Measurements from ENCODE around the gene VCPKMT.

The VCPKMT gene

DNA sequence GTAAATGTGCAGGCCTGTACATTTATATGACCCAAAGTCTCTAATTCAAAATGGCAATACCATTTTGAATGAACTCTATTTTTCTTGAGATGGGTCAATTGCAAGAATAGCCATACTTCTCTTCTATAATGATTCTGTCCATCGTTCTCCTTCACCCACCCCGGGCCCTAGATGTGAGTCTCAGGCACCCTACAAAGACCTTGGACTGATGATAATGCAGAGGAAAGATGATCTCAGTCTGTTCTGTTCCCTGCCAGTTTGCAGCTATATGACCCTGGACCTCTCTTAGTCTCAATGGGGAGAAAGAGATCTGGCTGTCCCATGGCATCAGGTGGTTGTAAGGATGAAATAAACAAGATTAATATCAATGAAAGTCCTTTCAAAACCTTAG lies 30.1 kb downstream of the VCPKMT start:
- Histone ChIP-seq H3K4me3 (ENCODE audit: low read length) (no peak overlapping the region), H3K79me2 (ENCODE audit: control insufficient read depth, insufficient read depth, low read length) (no peaks in the 10 kb centered on the region), H3K18ac (ENCODE audit: low read length) (no peak overlapping the region), H3K9ac (ENCODE audit: low read length) (no peak overlapping the region), H2BK5ac (ENCODE audit: low read length) (no peak overlapping the region), H3K23ac (ENCODE audit: low read length) (no peak overlapping the region), H3K4me1 (ENCODE audit: control insufficient read depth, low read depth, low read length) (no peaks in the 10 kb centered on the region), H2BK120ac (ENCODE audit: low read depth, low read length) (no peak overlapping the region), H3K27ac (ENCODE audit: low read depth, low read length) (no peak overlapping the region), H4K8ac (ENCODE audit: low read depth, low read length) (no peak overlapping the region), H2BK15ac (replicated peaks; ENCODE audit: low read depth) (no peak overlapping the region), H3K56ac (ENCODE audit: low read length) (no peak overlapping the region), H2AK5ac (ENCODE audit: low read length) (no peak overlapping the region), H4K5ac (ENCODE audit: low read length) (no peak overlapping the region), H3K36me3 (ENCODE audit: control insufficient read depth, insufficient read depth, low read length) (no peaks in the 10 kb centered on the region), H3K79me1 (ENCODE audit: low read length) (no peaks in the 10 kb centered on the region), H3K4me2 (ENCODE audit: low read length) (no peak overlapping the region), H3K4ac (ENCODE audit: low read depth, low read length) (no peak overlapping the region), H3K27me3 (ENCODE audit: insufficient read depth, low read length, poor library complexity) (no peaks in the 10 kb centered on the region)
- WGBS (ENCODE audit: extremely low coverage, insufficient coverage, low lambda C conversion rate), result no CpG with 5 or more reads among the region's 2 CpGs
- DNase-seq, result no peak

DNA sequence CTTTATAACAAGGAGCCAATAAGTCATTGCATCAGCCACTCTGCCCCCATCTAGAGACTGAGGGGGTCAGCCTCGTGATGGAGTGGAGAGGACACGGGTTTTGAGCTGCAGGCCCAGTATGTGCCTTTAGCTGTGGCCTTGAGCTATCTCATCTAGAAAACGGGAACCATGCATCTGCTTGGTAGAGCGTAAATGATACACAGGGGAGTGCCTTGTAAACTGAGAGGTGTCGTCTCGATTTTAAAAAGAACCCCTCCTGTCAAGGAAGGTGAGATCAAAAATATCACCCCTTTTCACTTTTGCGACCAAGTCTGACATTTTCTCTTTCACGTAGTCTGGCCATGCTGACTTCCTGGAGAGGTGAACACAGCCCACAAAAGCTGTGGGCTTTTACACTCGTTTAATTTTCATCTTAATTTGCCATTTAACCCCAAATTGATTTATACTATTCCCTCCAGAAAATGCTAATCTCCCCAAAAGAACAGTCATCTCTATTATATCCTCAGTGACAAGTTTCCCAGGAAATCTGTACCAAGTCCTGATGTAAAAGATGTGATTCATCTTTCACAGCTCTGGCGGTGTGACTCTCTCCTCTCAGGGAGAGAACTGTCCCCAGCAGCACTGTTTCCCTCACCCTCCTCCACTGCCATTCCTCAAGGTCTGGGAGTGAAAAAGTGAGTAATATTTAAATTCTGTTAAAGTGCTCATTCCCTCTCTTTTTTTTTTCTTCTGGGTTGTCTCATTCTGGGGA lies 30.6 kb downstream of the VCPKMT start:
- H4K8ac ChIP-seq (ENCODE audit: low read depth, low read length), result no peak overlapping the region
- H3K79me1 ChIP-seq (ENCODE audit: low read length), result no peaks in the 10 kb centered on the region
- H3K18ac ChIP-seq (ENCODE audit: low read length), result no peak overlapping the region
- no peaks in the 10 kb centered on the region for H3K36me3 ChIP-seq (ENCODE audit: control insufficient read depth, insufficient read depth, low read length)
- H3K4me2 ChIP-seq (ENCODE audit: low read length), result no peak overlapping the region
- H3K23ac ChIP-seq (ENCODE audit: low read length), result no peak overlapping the region
- H2BK15ac ChIP-seq (replicated peaks; ENCODE audit: low read depth), result no peak overlapping the region
- H3K27ac ChIP-seq (ENCODE audit: low read depth, low read length), result no peak overlapping the region
- H3K4ac ChIP-seq (ENCODE audit: low read depth, low read length), result no peak overlapping the region
- DNase-seq, result peak; percentile 31
- WGBS (ENCODE audit: extremely low coverage, insufficient coverage, low lambda C conversion rate), result no CpG with 5 or more reads among the region's 10 CpGs
- no peak overlapping the region for H3K56ac ChIP-seq (ENCODE audit: low read length)
- H3K27me3 ChIP-seq (ENCODE audit: insufficient read depth, low read length, poor library complexity), result no peaks in the 10 kb centered on the region
- H3K79me2 ChIP-seq (ENCODE audit: control insufficient read depth, insufficient read depth, low read length), result no peaks in the 10 kb centered on the region
- H2AK5ac ChIP-seq (ENCODE audit: low read length), result no peak overlapping the region
- no peak overlapping the region for H2BK5ac ChIP-seq (ENCODE audit: low read length)
- no peak overlapping the region for H3K4me3 ChIP-seq (ENCODE audit: low read length)
- no peak overlapping the region for H3K9ac ChIP-seq (ENCODE audit: low read length)
- H3K4me1 ChIP-seq (ENCODE audit: control insufficient read depth, low read depth, low read length), result no peaks in the 10 kb centered on the region
- no peak overlapping the region for H4K5ac ChIP-seq (ENCODE audit: low read length)
- no peak overlapping the region for H2BK120ac ChIP-seq (ENCODE audit: low read depth, low read length)

DNA sequence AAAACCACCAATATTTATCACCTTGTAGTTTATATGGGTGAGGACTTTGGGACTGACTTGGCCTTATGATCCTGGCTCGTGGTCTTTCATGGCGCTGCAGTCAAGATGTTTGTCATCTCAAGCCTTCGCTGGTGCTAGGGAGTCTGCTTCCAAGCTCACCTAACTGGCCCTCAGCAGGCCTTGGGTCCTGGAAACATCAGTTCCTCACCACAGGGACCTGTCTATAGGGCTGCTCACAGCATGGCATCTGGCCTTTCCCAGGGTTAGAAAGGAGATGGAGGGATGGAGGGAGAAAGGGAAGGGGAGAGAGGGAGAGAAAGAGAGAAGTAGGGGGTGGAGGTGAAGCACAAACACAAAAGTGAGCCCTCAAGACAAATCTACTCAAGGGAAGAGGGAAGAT lies 31.7 kb downstream of the VCPKMT start:
- Histone ChIP-seq H3K79me2 (ENCODE audit: control insufficient read depth, insufficient read depth, low read length) (no peaks in the 10 kb centered on the region), H3K4me3 (ENCODE audit: low read length) (no peak overlapping the region), H2BK5ac (ENCODE audit: low read length) (no peak overlapping the region), H3K27ac (ENCODE audit: low read depth, low read length) (no peak overlapping the region), H3K4me1 (ENCODE audit: control insufficient read depth, low read depth, low read length) (no peaks in the 10 kb centered on the region), H3K4me2 (ENCODE audit: low read length) (no peak overlapping the region), H4K8ac (ENCODE audit: low read depth, low read length) (no peak overlapping the region), H2AK5ac (ENCODE audit: low read length) (no peak overlapping the region), H3K23ac (ENCODE audit: low read length) (no peak overlapping the region), H2BK15ac (replicated peaks; ENCODE audit: low read depth) (no peak overlapping the region), H3K27me3 (ENCODE audit: insufficient read depth, low read length, poor library complexity) (no peaks in the 10 kb centered on the region), H3K9ac (ENCODE audit: low read length) (no peak overlapping the region), H3K79me1 (ENCODE audit: low read length) (no peaks in the 10 kb centered on the region), H3K4ac (ENCODE audit: low read depth, low read length) (no peak overlapping the region), H2BK120ac (ENCODE audit: low read depth, low read length) (no peak overlapping the region), H3K36me3 (ENCODE audit: control insufficient read depth, insufficient read depth, low read length) (no peaks in the 10 kb centered on the region), H3K56ac (ENCODE audit: low read length) (no peak overlapping the region), H3K18ac (ENCODE audit: low read length) (no peak overlapping the region), H4K5ac (ENCODE audit: low read length) (no peak overlapping the region)
- WGBS (ENCODE audit: extremely low coverage, insufficient coverage, low lambda C conversion rate), result no CpG with 5 or more reads among the region's 3 CpGs
- no peak for DNase-seq

DNA sequence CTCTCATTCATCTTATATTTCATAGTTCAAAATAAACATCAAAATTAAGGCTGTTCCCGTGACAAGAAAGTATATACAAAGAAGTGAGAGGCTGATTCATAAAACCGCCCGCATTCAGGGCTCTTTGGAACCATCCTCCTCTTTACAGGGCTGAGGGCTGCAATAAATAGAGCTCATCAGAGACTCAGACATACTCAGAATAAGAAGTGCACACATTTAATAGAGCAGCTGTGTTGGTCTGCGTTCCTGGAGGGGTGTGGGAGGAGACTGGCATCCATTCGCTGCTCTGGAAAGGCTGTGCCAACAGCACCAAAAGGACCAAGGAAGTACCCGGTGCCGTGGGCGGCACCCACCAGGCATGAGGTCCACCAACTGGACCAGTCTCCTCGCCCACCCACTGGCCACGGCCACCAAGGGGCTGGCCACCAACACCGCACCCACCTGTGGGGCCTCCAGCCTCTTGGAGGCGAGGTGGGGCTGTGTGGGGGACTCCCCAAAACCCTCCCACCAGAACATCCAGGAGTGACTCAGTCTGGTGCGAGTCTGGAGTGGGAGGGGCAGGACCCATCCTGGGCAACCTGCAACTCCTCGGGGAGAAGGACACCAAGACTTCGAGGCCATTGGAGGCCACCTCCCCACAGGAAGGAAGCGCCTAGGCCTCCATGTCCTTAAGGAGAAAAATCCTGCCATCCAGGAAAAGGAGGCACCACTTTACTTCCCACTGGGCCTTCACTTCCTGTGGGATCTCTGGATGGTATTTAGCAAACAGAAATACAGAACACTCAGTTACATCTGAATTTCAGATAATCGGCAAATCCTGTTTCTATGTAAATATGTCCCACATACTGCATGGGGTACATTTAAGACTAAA lies 32.7 kb downstream of the VCPKMT start:
- Histone ChIP-seq H3K27ac (ENCODE audit: low read depth, low read length) (no peak overlapping the region), H3K4me2 (ENCODE audit: low read length) (no peak overlapping the region), H2BK15ac (replicated peaks; ENCODE audit: low read depth) (no peak overlapping the region), H4K8ac (ENCODE audit: low read depth, low read length) (no peak overlapping the region), H3K27me3 (ENCODE audit: insufficient read depth, low read length, poor library complexity) (no peaks in the 10 kb centered on the region), H3K18ac (ENCODE audit: low read length) (no peak overlapping the region), H2BK5ac (ENCODE audit: low read length) (no peak overlapping the region), H3K36me3 (ENCODE audit: control insufficient read depth, insufficient read depth, low read length) (no peaks in the 10 kb centered on the region), H4K5ac (ENCODE audit: low read length) (no peak overlapping the region), H3K23ac (ENCODE audit: low read length) (no peak overlapping the region), H3K4me1 (ENCODE audit: control insufficient read depth, low read depth, low read length) (no peaks in the 10 kb centered on the region), H3K4ac (ENCODE audit: low read depth, low read length) (no peak overlapping the region), H3K4me3 (ENCODE audit: low read length) (no peak overlapping the region), H2AK5ac (ENCODE audit: low read length) (no peak overlapping the region), H3K9ac (ENCODE audit: low read length) (no peak overlapping the region), H2BK120ac (ENCODE audit: low read depth, low read length) (no peak overlapping the region), H3K79me2 (ENCODE audit: control insufficient read depth, insufficient read depth, low read length) (no peaks in the 10 kb centered on the region), H3K79me1 (ENCODE audit: low read length) (no peaks in the 10 kb centered on the region), H3K56ac (ENCODE audit: low read length) (no peak overlapping the region)
- DNase-seq, result no peak
- 100% methylated on average over 1 of the region's 17 CpGs for WGBS (ENCODE audit: extremely low coverage, insufficient coverage, low lambda C conversion rate)

DNA sequence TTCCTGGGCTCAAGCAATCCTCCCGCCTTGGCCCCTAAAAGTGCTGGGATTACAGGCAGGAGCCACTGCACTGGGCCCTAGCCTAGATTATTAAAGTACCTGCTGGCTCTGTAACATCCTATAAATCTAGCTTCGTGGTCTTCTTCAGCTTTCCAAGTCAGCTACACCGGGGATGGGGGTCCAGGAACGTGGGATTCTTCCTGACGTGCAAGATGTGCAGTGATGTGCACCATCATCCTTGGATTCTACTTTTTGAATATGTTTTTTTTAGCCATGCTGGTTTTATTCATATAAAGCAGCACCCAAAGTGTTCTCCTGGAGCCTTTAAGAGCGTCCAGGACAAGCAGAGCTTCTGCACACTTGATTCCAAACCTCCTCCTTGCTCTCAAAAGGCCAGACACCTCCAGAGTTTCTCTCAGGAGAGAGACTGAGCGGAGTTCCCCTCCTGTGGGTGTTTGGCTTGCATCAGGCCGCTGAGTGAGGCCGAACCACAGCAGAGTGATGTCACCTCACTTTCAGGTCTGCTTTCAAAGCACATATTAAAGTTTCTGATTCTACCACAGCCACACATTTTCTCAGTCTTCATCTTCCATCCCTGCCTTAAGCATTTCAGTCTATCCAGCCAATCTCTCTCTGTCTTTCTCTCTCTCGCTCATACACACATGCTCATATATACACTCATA lies 33.4 kb downstream of the VCPKMT start:
- no peak overlapping the region for H3K4me2 ChIP-seq (ENCODE audit: low read length)
- H3K56ac ChIP-seq (ENCODE audit: low read length), result no peak overlapping the region
- H3K4me1 ChIP-seq (ENCODE audit: control insufficient read depth, low read depth, low read length), result no peaks in the 10 kb centered on the region
- no peak overlapping the region for H2BK15ac ChIP-seq (replicated peaks; ENCODE audit: low read depth)
- H2BK120ac ChIP-seq (ENCODE audit: low read depth, low read length), result no peak overlapping the region
- DNase-seq, result no peak
- H3K9ac ChIP-seq (ENCODE audit: low read length), result no peak overlapping the region
- no peaks in the 10 kb centered on the region for H3K27me3 ChIP-seq (ENCODE audit: insufficient read depth, low read length, poor library complexity)
- H4K5ac ChIP-seq (ENCODE audit: low read length), result no peak overlapping the region
- no peak overlapping the region for H3K4ac ChIP-seq (ENCODE audit: low read depth, low read length)
- H2BK5ac ChIP-seq (ENCODE audit: low read length), result no peak overlapping the region
- no peak overlapping the region for H4K8ac ChIP-seq (ENCODE audit: low read depth, low read length)
- no peaks in the 10 kb centered on the region for H3K79me2 ChIP-seq (ENCODE audit: control insufficient read depth, insufficient read depth, low read length)
- no peak overlapping the region for H3K27ac ChIP-seq (ENCODE audit: low read depth, low read length)
- no peaks in the 10 kb centered on the region for H3K36me3 ChIP-seq (ENCODE audit: control insufficient read depth, insufficient read depth, low read length)
- no peak overlapping the region for H3K4me3 ChIP-seq (ENCODE audit: low read length)
- H3K79me1 ChIP-seq (ENCODE audit: low read length), result no peaks in the 10 kb centered on the region
- H2AK5ac ChIP-seq (ENCODE audit: low read length), result no peak overlapping the region
- no peak overlapping the region for H3K18ac ChIP-seq (ENCODE audit: low read length)
- H3K23ac ChIP-seq (ENCODE audit: low read length), result no peak overlapping the region
- WGBS (ENCODE audit: extremely low coverage, insufficient coverage, low lambda C conversion rate), result 100% methylated on average over 1 of the region's 10 CpGs

Data from mesendoderm (in vitro differentiated cells).